HG03432 (cell line): ENCODE results near the gene TAGAP.
A peak's percentile ranks its signal among the peaks of the same experiment; 100 is the strongest.

Source experiments
- ATAC-seq: cut with Tn5 transposase; IDR thresholded peaks from one replicate; pipeline ENCODE4 v1.9.1; 2021; ENCODE audit warnings: mild to moderate bottlenecking, moderate library complexity; ENCODE audit not compliant: unreplicated experiment

The TAGAP gene

DNA sequence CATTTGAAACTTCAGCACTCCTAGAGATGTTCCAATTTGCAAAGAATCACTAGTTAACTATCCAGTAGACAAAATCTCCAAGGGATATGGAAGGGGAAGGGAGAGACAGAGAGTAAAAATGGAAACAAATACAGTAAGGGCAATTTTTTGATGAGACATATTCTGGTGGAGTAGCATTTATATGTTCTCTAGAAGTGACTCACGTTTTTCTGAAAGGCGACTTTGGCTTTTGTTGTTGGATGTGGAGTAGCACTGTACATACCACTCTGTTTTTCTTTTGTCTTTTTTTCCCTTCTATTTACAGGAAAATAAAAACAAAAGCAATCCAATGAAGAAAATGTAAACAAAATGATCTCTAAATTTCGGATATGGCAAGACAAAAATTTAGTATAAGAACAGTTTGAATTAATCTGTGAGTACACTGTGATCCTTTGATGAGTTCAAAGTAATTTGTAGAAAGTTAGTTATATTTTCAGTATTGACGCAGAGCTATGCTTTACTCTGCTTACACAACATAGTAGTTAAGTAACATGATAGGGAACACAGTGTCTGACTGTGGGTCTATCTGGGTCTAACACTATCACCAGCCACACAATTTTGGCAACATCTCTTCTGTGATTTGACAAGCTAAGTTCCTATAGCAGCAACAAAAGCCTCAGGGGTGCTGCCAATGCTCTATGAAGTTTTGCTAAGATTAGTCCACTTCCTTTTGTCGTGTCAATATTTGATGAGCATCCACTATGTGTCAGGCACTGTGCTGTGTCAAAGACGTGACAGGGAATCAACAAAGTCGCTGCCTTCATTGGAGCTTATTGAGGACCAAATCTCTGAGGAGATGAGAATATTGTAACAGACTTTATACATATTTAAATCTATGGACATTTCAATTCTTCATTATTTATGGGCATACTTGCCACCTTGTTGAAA, 27.3 kb upstream of the TAGAP start:
- no peak for ATAC-seq

DNA sequence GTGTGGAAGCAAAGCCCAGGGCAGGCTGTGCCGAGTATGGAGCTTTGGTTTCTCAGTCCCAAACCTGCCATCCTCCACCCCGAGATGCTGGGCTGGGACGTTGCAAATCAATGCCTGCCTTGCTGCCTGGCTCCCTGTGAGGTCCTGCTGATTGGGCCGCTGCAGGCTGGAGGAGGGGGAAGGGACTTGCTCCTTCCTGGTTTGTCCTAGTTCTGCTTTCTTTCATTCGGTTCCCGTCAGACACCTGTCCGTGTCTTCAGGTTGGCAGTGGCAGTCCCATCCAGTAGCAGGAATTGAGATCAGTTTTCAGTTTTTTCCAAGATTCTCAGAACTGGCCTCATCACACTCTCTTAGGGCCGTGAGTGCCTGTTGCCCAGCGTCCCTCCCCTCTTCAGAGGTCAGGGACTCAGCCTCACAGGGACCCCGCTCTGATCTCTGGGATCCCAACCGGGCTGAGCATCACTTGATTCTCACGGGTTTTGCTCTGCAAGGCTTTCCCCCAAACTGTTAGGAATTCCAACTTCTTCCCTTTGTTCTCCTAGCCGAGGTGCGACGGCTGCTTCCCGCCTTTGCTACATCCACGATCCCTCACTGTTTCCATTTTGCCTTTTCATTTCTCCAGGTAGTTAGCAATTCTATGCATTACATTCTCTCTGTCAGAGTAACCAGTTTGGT, 24.2 kb upstream of the TAGAP start:
- no peak for ATAC-seq

DNA sequence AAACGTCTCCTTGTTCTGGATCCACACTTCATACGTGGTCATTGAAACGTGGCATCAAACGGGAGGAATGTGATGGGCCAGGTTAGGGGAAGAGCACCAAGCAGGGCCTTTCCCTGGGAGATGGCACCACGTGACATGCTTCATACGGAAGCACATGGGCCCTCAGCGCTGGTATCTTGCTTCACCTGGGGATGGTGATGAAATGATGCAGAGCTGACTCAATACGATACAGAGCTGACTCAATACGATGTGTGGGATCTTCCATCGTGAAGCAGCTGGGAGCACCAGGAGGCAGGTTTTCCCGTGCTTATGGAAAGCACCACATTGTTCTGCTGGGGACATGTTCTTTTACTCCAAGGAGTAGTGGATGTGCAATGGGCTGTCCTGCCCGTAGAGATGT, 22.5 kb upstream of the TAGAP start:
- ATAC-seq, result no peak

DNA sequence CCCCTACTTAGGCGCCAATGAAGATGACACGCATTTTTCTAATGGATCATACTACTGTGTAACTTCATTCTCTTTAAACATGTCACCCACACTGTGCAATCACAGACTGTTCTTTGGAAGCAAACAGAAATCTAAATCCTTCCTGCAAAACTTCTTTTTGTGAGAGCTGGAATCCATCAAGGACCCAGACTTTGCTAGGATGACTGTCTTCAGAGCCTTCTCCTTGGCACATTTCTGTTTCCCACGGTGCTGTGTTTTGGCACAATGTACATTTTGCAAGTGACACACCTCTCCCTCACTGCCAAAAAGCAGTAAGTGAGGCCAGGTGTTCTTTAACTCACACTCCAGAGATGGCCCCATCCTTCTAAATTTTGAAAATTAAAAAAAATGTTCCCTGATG, 21.7 kb upstream of the TAGAP start:
- ATAC-seq, result no peak

DNA sequence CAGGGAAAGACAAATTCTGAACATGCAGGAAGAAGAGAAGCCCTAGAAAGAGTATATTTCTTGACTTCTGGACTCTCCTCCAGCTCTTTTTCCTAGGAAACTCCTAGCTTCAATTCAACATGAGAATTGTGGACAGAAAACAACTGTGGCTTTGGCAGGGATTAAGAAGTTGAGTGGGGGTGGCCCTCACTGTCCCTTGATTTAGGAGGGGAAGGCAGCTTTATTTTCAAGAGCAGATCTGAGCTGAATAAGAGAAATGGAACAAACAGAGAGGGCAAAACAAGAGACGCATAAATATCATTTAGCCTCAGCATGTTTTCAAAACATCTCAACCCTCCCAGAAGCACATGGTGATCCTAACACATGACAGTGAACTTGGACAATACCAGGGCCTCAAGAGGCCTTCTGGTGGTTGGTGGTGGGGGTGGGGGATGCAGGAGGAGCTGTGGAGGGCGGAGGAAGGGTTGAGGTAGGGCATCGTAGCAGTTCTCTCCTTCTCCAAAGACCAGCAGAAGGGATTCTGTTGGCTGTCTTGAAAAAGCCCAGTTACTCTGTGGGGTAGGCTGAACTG, 21.1 kb upstream of the TAGAP start:
- ATAC-seq, result no peak

DNA sequence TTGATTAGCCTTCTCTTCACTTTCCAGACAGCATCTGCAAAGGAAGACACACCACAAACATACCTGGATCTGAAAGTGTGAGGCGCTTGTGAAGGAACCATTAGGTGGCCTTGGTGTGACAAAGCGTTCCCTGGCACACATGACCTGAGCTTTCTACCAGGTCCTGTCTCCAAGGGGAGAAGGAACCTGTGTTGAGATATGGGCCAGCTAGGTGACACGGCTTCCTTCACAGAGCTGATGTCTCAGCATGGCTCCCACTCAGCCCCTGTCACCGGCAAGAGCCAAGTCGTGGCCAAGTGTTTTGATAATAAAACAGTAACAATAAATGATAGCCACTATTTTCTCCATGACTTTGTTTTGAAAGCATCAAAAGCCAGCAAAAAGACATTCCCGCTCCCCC, 20.3 kb upstream of the TAGAP start:
- no peak for ATAC-seq

DNA sequence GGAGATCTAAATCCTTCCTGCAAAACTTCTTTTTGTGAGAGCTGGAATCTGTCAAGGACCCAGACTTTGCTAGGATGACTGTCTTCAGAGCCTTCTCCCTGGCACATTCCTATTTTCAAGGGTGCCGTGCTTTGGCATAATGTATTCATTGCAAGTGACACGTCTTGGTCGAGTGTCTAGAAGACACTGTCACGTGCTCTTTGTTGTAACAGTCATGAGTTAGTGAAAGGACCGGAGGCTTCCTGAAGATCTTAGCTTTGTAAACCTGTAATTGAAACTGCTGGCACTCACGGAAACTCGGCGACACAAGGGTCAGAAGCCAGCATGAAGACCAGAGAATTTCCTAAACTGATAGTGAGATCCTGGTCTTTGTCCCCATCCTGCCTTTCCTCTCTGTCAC, 19.7 kb upstream of the TAGAP start:
- ATAC-seq, result no peak

DNA sequence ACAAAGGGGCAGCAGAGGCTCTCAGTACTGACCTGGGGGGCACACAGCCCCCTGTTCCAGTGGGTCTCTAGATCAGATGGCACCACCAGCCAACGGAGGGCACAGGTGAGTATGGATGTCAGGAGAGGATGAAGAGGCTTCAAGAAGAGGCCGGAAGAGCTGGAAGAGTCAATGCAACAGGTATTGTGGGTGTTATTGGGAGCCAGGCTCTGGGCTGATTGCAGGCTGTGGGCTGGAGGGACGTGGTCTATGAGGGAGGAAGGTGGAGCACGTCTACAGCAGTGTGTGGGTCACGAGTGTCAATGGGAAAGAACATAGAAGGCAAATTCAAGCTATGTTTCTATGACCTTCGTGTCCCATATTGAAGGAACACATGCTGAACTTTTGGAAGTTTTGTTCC, 18.8 kb upstream of the TAGAP start:
- ATAC-seq, result no peak

DNA sequence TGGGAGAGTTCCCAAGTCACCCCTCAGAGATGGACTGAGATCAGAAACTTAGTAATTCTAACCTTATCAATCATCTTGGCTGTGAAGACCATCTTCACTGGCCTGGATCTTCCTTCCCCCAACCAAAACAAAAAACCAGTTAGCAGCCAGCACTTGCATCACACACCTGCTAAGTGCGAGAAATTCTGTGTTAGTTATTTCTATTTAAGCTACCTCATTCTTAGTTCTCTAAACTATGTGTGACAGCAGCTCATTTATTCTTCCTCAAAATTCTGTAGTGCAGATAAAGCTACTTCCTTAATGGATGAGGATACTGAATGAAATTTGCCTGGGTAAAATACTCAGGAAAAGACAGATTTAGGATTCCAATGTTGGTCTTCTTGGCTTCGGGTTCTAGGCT, 18.2 kb upstream of the TAGAP start:
- ATAC-seq, result no peak

DNA sequence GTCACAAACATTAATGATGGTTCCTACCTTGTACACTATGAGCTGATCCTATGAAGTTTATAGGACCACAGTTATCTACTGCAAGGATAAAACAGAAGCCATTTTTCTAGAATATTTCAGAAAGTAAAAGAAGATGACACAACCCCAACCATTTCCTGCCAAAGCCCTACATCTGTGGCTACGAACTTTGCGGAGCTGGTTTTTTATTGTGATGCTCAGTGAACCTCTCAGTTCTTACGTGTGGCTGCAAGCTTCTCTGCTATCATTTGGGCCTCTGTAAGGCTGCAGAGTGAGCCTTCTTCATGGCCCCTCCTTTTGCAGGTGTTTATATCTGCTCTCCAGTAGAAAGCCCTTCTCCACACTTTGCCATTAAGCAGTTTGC, 17.8 kb upstream of the TAGAP start:
- peak; percentile 63 for ATAC-seq

DNA sequence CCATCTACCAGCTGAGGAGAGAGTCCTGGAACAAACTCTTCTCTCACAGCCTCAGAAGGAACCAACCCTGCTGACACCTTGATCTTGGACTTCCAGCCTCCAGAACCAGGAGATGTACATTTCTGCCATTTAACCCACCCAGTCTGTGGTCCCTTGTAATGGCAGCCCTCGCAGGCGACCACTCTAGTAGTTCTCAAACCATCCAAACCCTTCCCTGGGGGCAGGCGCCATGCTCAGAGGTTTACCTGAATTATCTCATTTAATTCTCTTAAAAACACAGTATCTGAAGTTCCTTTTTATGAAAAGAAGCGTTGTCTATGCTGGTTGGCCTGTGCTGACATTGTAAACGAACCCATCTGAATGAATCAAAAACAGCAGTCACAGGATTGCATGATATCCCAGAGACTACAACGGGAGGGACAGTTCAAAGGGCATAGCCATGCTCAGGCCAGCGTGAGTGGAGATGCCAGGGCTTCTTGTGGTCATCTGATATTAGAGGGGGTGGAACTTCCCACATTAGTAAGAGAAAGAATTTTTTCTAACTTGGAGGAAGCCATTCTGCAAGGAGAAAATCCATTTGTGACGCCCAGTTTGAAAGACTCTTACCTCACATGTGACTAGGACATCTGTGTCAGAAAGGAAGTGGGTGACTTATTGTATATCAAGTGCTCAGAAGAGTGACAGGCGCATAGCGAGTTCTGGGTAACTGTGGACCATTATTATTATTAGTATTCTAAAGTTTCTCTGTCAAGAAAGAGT, 17.2 kb upstream of the TAGAP start:
- ATAC-seq, result peak; percentile 54

DNA sequence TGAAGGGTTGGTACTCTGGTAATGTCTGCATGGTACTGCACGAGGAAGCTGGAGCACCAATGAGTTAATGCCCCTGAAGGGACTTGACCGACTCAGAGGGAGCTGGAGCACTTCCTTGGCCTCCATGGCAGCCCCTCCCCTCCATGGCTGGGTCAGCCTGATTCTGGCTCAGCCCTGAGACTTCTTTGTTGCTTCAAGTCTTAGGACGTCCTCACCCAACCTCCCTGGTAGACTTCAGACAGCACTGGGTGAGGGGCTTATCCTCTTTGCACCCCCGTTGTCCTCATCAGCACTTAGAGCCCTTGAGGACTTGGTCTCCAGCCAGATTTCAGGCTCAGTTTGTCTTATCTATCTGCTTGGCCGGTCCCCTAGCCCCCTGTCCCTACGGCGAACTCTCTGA, 16.4 kb upstream of the TAGAP start:
- no peak for ATAC-seq

DNA sequence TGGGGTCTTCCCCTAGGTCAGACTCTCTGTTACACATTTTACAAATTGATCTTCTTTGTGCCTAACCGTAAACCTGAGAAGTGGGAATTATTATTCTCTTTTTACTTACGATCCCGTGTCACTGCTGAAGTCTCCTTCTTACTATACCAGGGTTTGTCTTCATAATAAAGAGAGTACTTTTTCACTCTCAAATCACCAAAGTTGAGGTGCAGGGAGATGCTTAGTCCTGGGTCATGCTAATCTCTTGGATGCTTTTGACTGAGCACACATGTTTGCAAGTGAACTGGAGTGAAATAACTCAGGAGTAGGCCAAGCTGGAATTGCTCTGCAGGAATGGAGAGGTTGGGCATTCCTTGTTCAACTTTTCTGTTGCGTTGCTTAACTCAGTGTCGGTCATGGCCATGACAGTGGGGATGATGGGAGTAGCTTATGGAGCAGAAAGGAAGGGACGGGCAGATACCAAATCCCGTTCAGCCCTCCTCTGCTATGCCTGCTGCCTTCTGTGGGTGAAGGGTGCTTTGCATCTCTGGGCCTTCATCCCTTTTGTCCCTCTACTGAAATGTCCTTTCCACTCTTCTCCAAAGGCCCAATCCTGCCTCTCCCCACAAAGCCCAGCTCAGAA, 15.2 kb upstream of the TAGAP start:
- ATAC-seq, result no peak

DNA sequence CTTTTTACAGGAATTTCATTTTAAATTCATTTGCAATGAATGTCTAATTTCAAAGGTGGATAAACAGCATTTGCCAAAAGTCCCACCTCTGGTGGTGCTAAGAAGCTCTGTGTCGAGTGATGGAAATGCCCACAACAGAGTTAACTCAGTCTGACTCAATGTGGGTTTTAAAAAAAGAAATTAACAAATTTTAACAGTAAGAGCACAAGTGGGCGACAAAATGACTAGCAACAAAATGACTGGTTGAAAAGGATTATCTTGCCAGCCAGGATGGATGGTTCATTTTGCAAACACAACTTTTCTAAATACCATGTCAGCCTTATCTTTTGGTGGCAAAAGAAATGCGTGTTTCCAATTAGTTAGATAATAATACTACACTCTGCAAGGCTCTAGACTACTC, 14.3 kb upstream of the TAGAP start:
- no peak for ATAC-seq

DNA sequence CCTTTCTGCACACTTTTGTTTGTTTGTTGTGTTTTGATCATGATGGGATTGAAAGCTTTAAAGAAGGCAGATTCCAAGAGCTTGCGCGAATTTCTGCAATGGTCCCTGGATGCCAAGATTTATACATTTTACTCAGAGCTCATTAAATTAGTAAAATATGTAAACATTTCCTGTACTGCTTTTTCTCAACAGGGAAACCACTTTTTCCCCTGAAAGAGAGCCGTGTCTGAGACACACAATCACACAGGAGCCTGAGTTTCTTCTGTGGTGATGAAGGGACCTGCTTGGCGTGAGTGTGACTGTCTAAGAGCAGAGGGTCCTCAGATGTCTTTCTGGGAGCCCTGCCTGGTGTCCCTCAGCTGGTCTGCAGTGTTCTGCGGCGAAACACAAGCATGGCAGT, 12.1 kb upstream of the TAGAP start:
- no peak for ATAC-seq

DNA sequence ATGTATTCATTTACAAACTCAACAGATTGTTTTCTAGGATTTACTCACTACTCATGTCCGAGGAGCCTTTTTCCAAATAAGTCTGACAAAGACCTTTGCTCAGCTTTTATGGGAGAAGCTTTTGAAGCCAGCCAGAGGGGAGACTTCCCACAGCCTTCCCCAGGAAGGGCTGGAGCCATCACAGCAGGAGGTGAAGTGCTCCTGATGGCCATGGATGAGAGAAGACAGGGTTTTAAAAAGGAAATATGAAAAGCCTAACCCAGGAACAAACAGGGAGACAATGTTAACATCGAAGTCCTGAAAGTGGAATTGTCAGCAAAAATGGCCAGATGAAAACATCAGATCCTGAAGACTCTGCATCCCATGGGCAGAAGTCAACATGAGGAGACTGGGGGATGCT, 11.6 kb upstream of the TAGAP start:
- no peak for ATAC-seq

DNA sequence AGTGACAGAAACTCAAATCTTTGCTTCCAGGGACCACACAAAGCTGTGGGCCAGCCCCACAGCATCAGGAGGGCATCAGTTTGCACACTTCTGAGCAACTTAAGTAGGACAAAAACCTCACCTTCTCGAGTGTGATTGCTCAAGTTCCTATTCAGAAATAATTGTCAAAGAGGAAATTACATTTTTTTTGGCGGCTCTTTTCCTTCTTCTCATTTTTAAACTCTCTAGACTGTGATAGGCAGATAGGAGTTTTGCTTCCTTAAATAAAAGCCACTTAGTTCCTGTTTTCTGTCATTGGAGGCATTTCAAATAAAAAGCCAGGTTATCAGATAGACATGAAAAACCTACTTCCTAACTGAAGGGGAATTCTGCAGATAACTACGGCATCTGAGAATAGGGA, 11.2 kb upstream of the TAGAP start:
- no peak for ATAC-seq

DNA sequence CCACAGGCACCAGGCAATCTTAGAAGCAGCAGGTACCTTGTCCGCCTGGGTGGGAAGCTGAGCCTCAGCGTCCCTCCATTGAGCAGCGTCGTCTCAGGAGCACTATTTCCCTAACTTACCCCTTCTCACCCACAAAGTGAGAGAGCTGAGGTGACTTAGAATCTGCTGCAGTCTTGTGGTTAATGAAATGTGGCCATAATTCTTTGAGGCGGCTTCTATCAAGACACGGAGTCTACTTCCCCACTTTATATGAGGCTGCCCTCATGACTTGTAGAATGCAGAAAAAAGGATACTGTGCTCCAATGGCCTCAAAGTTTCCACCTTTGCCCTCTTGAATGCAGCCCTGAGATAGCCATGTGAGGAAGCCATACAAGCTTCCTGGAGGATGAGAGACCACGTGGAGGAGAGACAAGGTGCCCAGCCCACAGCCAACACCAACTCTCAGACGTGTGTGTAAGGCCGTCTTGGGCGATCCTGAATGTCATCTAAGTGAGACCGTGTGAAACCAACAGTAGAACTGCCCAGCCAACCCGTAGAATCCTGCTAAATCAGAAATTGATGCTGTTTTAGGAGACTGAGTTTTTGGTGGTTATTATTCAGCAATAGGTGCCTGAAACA, 9.1 kb upstream of the TAGAP start:
- no peak for ATAC-seq

DNA sequence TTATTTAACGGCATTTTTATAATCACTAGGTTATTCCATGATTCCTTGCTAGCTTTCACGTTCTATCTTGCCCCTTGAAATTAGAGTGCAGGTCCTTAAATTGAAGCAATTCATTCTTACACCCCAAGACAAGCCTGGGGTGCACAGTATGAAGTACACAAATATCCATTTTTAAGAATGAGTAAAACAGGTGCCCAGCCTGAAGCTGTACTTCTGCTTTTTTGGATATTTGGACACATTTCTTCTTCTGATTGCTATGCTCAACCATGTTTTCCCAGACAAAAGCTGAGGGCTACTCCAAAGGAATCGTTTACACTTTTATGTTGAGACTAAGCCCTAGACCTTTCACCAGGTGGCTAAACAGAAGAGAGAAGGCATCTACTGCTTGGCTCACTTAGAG, 7.9 kb upstream of the TAGAP start:
- no peak for ATAC-seq

DNA sequence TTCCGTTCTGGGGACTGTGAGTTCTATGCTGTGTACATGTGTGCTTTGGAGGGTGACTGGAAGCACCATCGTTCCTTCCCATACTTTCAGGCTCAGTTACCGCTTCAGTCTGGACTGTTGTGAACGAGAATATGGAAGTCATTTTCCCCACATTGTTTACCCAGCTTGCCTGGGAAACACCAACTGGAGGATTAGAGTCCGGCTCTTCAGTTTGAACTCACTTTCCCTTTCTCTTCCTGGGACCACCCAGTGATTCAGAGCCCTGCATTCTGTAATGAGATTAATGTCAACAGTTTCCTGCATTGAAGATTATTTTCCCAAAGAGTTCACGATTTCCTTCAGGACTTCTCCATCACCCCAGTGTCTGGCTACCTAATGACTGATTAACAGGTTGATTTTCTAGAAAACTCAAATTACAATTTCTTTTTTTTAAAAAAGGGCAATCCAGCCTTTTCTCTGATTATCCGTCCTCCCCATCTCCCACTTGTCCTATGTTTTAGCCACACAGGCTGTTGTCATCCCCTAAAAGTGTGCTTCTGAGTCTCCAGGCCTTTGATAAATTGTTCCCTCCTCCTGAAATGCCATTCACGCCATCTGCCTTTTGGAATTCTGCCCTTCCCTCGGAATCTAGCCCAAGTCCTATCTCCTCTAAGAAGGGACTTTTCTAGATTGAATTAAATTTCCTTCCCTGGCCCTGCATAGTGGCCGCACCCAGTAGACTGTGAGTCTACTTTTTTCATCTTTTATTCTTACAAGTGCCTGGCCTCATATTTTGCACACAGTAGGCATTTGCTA, 3.3 kb upstream of the TAGAP start:
- ATAC-seq, result no peak
